Hippocampal formation (tissue), 2 donors: ENCODE results near the gene HSPB6.

Experiments used
- DNase-seq, 2 donors: peaks; one replicate each; lab custom pipeline; 2025; lab: John Stamatoyannopoulos, UW

HSPB6 gene

DNA sequence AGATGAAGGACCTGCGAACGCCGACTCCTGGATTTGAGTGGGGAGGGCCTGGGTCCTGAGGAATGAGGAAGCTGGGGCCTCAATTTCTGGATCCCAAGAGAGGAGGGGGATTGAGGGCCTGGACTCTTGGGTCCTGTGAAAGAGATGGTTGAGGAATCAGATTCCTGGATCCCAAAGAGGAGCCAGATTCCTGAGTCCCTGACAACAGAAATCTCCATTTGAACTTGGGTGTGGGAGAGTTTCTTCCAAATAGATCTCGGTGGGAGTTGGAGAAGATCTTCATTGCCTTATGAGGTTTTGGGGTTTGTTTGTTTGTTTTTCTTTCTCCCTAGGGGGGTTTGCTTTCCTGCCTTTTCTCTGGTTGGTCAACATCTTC is 10.8 kb downstream of the HSPB6 start:
- DNase-seq, result no peak

DNA sequence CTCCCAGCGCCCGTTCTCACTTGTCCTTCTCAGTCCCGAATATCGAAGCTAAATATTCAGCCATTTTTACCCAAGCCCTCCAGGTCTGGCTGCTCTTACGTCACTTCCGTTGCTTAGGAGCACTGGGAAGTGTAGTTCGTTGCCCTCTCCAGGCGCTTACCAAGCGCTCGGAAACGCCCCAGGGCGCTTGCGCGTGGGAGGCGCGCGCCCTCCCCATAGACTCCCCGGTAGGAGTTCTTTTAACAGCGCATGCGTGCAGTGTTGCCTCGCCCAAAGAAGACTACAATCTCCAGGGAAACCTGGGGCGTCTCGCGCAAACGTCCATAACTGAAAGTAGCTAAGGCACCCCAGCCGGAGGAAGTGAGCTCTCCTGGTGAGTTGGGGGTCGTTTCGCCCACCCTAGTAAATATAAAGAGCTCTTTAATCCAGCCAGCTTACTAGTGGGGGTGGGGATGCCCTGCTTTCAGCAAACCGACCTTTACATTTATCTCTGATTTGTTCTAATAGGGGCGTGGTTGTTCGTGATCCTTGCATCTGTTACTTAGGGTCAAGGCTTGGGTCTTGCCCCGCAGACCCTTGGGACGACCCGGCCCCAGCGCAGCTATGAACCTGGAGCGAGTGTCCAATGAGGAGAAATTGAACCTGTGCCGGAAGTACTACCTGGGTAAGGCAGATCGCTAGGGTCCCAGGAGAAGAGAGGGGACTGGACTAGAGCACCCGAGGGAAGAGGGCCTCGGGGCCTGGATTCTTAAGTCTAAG is 11.3 kb downstream of the HSPB6 start, which contains the start of the genes PSENEN and U2AF1L4:
Gene PSENEN, plus strand, starts transcription at position 324 of the 759 bp plus-strand sequence. Its CDS starts 280 bp downstream, at position 604.
Gene U2AF1L4, minus strand, starts transcription at position 91 of the 759 bp plus-strand sequence. Its CDS starts 27 bp downstream, at position 64.
- DNase-seq, result peak; percentile 98 to 99

DNA sequence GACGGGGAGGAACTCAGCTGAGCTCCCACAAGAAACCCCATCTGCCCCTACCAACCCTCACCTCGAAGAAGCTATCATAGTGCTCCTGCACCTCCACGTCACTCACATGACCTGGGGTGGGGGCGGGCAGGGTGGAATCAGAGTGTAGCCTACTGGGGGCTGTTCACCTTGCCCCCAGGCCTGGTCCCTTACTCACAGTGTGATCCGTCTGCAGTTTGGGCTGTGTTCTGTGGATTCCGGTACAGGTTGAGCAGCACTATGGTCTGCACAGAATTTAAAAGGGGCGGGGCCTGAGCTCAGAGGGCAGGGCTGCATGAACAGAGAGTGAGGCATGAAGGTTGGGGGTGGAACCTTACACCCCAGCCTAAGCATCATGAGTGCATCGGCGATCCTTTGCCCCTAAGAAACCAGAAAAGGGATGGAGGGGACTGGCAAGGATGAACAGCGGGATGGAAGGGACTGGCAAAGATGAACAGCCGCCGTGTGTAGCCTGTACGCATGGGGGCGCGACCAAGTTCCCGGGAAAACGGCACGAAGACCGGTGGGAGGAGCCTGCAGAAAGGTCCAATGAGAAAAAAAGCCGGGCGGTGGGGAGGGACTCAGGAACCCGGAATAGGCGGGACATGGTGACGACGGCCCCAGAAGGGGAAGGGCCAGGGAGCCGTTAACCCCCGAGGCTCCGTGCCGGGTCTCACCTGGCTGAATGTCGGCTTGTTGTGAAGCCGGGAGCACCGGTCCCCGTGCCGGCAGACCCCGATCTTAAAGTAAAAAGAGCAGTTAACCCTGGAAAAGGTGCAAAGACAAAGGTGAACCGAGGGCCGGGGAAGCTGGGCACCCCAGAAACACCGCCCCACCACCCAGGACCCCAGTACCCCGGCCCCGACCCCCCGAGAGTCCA is 12.2 kb downstream of the HSPB6 start:
- DNase-seq, result peak; percentile 88 to 90

DNA sequence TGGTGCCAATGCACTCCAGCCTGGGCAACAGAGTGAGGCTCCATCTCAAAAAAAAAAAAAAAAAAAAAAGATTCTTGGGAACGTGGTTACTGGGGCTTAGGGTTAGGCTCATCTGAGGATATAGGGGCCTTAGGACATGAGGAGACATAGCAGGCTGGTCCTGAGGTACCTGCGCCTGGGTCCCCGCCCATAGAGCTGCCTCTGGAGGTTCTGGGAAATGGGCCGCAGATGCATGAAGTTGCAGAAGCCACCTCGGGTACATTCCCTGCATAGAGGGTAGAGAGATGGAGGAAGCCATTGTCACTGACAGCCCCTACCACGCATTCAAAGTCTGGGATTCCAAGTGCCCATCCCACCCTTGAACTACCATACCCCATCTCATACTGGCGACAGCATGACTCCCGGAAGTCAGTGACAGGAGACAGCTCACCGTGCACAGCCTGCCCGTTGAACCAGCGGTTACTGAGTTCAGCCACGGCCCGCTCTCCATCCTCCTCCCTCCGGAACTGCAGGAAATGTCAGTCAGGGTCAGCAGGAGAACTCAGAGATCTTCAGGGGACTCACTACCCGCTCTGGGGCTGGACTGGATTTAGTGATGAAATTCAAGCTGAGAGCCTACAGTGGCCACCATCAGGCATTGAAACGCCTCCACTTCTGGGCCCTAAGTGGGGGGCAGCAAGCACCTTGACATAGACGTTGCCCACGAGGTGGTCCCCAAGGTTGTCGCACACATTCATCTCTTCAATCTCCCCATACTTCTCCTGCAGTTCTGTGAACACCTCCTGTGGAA is 13.0 kb downstream of the HSPB6 start:
- no peak for DNase-seq

DNA sequence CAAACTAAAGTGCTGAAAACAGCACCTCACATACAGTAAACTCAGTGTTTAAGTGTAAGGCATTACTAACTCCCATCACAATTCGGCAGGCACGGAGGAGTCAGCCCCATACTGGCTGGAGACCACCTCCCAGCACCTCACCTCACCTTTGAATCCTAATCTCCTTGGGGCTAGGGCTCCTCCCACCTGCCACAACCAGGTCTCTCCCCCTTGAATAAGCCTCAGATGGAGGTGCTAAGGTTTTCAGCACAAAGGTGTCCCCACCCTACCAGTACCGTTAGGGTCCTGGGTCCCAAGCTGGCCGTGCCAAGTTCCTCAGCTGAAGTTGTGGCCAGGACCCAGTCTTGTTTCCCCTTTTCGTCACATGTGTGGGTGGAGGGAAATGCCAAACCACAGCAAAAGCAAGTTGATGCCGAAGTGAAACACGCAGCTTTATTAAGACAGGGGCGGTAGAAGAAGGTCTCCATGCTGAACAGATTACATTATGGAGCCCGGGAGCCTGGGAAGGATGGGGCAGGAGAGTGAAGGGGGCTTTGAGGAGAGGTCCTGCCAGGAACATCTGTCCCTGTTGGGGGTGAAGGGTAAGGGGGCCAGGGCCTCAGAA is 14.6 kb downstream of the HSPB6 start, which contains the start of gene IGFLR1:
Gene IGFLR1, minus strand, starts transcription at position 332 of the 604 bp plus-strand sequence. CDS start 1,272 bp downstream, outside the sequence.
- DNase-seq, result peak in 1 of 2 donors; percentile 31

DNA sequence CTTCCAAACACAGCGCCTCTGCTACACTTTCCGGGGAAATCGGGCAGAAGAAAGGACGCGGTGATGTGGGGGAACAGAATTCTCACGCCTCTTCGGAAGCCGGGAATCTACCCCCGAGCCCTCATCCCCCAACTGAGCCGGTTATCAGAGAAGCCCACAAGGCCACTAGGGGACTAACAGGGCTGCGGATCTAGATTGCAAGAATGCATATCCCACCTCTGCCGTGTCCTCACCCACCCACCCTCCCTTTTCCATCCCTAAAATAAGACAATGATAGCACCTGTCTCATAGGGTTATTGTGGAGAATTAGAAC is 15.7 kb downstream of the HSPB6 start:
- DNase-seq, result no peak

DNA sequence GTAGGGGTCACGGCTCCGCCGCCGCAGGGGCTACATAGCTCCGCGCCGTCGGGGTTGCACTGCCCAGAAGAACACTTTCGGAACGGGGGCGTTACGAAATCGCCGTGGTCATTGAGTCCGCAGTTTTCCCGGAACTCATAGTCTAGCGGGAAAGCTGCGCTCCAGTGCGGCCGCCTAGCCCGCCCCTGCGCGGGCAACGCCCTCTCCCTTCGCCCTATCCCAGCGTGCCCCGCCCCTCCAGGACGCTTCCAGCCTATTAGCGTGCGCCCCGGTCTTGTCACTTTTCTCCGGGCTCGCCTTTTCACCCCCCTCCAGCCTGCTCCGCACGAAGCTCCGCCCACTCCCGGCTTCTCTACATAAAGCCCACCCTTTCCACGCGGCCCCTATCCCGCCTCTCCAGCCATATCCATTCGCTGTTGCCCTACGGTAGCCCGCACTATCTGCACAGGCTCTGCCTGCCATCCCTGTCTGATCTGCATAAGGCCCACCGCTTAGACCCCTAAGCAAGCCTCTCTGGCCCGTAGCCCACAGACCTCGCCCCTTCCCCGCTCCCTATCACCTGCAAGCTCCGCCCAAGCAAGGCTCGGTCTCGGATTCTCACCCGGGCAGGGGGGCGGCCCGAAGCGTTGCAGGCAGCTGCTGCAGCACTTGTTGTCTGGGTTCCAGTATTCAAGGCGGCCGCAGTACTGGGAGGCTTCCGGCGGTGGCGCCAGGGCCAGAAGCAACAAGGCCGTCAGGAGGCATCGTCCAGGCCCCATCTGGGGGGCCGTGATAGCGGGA is 16.2 kb downstream of the HSPB6 start:
- DNase-seq, result peak; percentile 97 to 98

DNA sequence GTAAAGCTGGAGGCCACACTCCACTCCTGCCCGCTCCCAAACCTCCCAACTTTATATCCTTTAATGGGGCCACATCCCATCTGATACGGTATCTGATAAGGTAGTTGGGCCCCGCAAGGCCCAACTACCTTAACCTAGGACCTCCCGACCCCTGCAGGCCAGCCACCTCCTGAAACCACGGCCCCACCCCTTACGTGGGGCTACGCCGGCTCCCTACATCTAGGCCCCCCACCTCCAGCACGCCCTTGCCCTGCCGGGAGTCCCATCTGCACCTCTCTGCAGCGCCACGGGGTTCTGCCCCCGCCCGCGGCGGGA is 16.8 kb downstream of the HSPB6 start:
- DNase-seq, result no peak

DNA sequence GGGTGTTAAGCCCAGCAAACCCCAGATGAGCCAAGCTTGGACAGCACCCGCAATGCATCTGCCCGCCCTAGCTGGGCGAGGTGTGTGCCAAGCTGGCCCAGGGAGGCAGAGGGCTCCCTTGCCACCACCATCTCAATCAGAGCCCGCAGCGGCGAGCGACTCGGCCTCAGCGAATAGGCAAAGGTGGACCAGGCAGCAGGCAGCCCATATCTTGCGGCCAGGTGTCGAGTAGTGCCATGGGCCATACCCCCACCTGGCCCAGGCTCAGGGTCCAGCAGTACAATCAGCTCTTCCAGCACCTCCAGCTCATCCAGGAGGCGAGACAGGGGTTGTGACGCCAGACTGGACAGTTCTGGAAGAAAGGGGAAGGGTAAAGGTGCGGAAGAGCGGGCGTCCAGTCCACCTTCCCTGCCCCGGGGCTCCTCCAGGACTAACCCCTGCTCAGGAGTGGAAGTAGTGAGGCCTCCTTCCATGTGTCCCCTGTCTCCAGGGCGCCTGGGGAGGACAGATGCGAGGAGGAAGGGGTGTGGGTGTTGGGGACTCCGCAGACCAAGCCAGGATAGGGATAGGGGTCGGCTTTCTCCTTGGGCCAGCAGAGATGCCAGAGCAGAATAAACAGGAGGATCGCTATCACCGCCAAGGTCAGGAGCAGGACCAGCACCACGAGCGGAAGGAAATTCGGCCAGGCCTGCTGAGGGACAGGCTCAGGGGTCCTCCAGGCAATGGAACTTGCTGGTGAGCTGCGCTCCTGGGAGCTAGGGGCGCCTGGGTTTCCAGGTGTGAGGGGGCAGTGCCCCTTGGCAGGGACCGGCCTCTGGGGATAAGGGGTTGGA is 17.3 kb downstream of the HSPB6 start:
- DNase-seq, result no peak

DNA sequence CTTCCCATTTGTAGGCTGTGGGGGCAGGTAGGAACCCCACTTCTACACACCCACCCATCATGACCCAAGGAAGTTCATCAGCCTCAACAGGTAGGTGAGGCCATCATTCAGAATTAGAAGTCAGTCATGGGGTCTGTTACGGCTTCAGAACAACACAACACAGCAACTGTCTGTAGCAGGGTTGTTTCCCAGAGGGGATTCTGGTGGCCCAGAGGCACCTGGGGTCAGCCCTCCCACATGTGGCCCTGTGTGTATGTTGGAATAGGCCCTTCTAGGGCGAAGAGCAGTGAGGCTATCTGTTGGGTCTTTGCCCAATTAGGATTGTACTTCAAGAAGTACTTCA is 18.0 kb downstream of the HSPB6 start:
- no peak for DNase-seq

DNA sequence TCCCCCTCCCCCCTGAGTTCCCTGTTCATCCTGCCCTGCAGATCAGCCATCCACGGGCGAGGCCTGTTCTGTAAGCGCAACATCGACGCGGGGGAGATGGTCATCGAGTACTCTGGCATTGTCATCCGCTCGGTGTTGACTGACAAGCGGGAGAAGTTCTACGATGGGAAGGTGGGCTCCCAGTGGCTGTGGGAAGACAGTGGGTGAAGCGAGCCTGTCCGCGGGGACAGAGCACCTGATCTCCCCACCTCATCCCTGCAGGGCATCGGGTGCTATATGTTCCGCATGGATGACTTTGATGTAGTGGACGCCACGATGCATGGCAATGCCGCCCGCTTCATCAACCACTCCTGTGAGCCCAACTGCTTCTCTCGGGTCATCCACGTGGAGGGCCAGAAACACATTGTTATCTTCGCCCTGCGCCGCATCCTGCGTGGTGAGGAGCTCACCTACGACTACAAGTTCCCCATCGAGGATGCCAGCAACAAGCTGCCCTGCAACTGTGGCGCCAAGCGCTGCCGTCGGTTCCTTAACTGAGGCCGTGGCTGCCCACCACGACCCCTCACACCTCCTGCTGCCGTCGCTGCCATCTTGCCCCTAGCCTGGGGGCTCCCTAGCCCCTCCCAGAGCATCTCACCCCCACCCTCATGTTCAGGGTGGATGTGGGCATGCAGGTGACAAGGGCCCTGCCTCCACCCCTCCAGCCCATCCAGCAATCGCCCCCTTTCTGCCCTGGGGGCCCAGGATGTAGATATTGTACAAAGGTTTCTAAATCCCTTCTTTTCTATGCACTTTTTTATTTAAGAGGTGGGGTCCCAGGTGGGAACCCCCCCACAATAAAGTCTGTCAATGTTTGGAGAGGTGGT is 18.6 kb downstream of the HSPB6 start:
- no peak for DNase-seq

DNA sequence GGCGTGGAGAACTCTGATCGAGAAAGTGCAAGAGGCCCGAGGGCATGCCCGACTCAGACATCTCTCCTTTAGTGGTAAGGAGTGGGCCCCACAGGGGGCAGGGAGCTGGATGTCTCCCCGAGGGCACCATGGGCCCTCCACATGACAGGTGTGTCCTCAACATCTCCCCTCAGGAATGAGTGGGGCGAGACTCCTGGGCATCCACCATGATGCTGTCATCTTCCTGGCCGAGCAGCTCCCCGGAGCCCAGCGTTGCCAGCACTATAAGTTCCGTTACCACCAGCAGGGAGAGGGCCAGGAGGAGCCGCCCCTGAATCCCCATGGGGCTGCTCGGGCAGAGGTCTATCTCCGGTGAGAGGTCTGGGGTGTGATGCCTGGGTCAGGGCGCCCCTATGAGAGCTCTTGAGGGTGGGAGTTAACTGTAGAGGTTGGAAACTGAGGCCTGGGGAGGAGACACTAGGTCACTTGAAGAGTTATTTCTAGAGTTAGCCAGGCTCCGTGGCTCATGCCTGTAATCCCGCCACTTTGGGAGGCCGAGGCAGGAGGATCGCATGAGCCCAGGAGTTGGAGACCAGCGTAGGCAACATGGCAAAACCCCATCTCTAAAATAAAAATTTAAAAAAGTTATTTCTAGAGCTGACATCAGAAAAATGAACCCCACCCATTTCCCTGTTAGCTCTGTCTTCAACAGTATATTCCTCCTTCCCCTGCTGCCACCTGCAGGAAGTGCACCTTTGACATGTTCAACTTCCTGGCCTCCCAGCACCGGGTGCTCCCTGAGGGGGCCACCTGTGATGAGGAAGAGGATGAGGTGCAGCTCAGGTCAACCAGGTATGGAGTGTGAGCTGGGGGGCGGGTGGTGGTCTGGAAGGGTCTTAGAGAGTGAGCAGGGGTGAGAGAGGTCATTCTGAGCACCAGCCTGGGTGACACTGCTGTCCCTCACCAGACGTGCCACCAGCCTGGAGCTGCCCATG is 19.6 kb downstream of the HSPB6 start:
- no peak for DNase-seq

DNA sequence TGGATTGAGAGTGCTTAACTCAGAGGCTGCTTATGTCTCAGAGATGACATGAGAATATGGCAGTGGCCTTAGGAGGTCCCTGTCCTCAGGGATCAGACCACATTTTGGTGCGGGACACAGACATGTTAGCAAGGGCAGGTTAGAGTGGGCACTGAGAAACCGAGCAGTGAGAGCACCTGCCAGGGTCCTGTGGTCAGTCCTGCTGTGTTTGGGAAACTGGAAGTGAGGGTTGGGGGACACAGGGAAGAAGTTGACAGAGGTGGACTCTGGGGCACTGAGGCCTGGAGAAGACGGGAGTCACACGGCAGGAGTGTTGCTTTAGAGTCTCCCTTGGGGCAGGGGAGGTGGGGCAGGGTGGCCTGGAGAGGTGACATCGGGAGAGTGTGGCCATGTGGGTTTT is 21.9 kb downstream of the HSPB6 start:
- DNase-seq, result no peak

DNA sequence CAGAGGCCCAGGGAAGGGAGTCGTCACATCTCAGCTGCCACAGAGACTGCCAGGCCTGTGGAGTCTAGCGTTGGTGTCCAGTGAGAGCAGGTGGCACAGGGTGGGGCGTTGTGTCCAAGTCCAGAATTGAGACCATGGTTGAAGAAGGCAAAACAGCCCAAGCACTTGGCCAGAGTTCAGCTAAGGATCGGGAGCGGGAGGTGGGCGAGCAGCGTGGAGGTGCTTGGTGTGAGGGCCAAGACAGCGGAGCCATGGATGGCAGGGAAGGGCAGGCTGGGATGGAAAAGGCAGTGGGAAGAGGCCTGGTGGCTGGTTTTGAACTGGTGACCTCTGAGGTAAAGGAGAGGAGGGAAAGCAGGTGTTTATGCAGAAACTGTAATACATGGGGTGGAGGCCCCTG is 22.6 kb downstream of the HSPB6 start:
- no peak for DNase-seq

DNA sequence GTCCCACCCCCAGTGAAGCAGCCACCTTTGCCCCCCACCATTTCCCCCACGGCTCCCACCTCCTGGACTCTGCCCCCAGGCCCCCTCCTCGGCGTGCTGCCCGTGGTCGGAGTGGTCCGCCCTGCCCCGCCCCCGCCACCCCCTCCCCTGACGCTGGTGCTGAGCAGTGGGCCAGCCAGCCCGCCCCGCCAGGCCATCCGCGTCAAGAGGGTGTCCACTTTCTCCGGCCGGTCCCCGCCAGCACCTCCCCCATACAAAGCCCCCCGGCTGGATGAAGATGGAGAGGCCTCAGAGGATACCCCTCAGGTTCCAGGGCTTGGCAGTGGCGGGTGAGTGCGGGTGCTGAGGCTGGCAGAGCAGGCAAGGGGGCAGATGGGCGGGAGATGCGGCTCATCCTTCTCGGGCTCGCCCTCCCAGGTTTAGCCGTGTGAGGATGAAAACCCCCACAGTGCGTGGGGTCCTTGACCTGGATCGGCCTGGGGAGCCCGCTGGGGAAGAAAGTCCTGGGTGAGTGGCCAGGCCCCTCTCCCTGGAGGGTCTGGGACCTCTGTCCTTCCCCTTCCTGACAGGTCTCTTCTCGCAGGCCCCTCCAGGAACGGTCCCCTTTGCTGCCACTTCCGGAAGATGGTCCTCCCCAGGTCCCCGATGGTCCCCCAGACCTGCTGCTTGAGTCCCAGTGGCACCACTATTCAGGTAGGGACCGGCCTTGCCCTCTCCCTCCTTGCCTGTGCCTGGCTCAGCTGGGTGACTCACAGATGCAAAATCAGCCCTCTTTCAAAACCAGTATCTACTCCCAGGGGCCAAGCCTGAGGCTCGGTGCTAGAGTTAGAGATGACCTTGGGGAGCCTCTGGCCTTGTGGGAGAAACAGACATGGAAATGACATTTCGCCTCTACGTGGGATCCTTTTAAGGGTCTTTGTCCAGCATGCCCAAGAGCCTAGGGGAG is 23.4 kb downstream of the HSPB6 start:
- DNase-seq, result no peak

DNA sequence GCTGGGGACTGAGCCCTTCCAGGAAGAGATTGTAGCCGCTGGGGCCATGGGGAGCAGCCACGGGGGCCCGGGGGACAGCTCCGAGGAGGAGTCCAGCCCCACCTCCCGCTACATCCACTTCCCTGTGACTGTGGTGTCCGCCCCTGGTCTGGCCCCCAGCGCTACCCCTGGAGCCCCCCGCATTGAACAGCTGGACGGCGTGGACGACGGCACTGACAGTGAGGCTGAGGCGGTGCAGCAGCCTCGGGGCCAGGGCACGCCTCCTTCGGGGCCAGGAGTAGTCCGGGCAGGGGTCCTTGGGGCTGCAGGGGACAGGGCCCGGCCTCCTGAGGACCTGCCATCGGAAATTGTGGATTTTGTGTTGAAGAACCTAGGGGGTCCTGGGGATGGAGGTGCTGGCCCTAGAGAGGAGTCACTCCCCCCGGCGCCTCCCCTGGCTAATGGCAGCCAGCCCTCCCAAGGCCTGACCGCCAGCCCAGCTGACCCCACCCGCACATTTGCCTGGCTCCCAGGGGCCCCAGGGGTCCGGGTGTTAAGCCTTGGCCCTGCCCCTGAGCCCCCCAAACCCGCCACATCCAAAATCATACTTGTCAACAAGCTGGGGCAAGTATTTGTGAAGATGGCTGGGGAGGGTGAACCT is 24.2 kb downstream of the HSPB6 start:
- DNase-seq, result no peak
